Transverse colon (tissue), 4 donors: ENCODE data around the gene STAT3.

Source experiments
- EP300 ChIP-seq: sonication (generic); formaldehyde crosslinking; IDR thresholded peaks from one replicate; pipeline ENCODE4 v1.6.1; 2017; ENCODE audit warnings: antibody characterized with exemption, low read depth
- POLR2A ChIP-seq: fragments of 450-650 bp; IDR thresholded peaks from one replicate; pipeline ENCODE4 v1.6.1; 2016; ENCODE audit warnings: antibody characterized with exemption, mild to moderate bottlenecking, moderate library complexity
- POLR2AphosphoS5 ChIP-seq, 3 donors: sonication (generic); formaldehyde crosslinking; IDR thresholded peaks; one replicate each; pipeline ENCODE4 v1.6.1; 2016; ENCODE audit warnings: antibody characterized with exemption in 3 of 3
- TF ChIP-seq, protein P1 (sequence below), 5 experiments: fragments of 200-600 bp in 3 of 5; fragments of 450-650 bp in 2 of 5; sonication (generic) in 3 of 5; IDR thresholded peaks; 1 replicate in 2 of 5; 2 replicates in 3 of 5; pipeline ENCODE4 v1.5.1; 2016 to 2017; ENCODE audit warnings: antibody characterized with exemption in 5 of 5, inconsistent platforms in 3 of 5, mild to moderate bottlenecking in 2 of 5, moderate library complexity in 1 of 5

DNA sequence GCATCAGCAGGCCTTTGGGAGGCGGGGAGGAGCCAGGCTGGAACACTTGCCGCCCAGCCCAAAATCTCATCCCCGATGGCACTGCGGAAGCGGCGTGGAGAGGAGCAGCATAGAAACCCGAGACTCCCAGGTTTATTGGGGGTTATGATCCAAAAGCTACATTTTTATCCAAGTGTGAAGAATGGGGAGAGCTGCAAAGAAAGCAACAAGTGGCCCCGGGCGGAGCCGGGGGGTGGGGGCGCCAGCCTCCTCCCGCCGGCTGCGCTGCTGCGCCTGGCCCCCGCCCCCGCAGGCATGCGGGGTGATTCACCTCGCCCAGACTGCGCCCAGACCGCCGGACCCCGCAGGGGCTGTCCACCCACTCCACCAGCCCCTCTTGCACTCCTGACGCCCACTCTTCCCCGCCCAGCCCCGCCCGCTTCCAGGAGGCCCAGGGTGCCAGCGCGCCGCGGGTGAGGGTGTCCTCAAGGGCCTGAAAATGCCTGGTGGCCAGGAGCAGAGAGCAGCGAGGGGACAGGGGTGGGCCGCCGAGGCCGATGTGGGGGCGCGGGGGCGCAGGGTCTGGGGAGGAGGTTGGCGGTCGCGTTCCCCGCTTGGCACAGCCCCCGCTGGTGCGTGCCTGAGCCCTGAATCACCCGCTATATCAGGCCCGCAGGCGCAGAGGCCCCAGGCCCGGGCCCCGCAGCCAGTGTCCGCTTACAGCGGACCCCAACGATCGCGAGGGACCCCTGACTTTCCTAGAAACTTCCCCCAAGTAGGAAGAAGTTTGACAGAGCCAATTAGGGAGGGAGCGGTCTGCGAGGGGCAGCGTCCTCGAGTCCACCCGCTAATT is 33.5 kb upstream of the STAT3 start:
- no peak for TF ChIP-seq POLR2A
- TF ChIP-seq, protein P1, sequence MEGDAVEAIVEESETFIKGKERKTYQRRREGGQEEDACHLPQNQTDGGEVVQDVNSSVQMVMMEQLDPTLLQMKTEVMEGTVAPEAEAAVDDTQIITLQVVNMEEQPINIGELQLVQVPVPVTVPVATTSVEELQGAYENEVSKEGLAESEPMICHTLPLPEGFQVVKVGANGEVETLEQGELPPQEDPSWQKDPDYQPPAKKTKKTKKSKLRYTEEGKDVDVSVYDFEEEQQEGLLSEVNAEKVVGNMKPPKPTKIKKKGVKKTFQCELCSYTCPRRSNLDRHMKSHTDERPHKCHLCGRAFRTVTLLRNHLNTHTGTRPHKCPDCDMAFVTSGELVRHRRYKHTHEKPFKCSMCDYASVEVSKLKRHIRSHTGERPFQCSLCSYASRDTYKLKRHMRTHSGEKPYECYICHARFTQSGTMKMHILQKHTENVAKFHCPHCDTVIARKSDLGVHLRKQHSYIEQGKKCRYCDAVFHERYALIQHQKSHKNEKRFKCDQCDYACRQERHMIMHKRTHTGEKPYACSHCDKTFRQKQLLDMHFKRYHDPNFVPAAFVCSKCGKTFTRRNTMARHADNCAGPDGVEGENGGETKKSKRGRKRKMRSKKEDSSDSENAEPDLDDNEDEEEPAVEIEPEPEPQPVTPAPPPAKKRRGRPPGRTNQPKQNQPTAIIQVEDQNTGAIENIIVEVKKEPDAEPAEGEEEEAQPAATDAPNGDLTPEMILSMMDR (IDR thresholded peaks at IDR 0.05): no peak
- peak in 2 of 3 donors; percentile 4 to 27 for TF ChIP-seq POLR2AphosphoS5 (IDR thresholded peaks at IDR 0.05)
- TF ChIP-seq EP300: no peak
